Skeletal muscle tissue (tissue), 4 donors: ENCODE data around the gene OR5AR1. TPM values are rescaled to one million over a fixed set of nuclear protein-coding genes. Genes with fewer than 3 reads are reported as not detected.

Experiments
- H3K27ac ChIP-seq: one replicate; pipeline ENCODE4 v1.7.0; 2013; ENCODE audit warnings: mild to moderate bottlenecking, low read depth, low read length, inconsistent platforms
- H3K27me3 ChIP-seq, 3 donors: one replicate each; pipeline ENCODE4 v1.7.0; 2013; ENCODE audit warnings: low read length in 3 of 3; ENCODE audit not compliant: control insufficient read depth in 3 of 3, insufficient read depth in 3 of 3
- H3K36me3 ChIP-seq, 3 donors: one replicate each; pipeline ENCODE4 v1.7.0; 2013; ENCODE audit warnings: low read length in 3 of 3; ENCODE audit not compliant: control insufficient read depth in 3 of 3, insufficient read depth in 3 of 3
- H3K4me1 ChIP-seq, 3 donors: one replicate each; pipeline ENCODE4 v1.7.0; 2013; ENCODE audit warnings: low read length in 3 of 3, mild to moderate bottlenecking in 3 of 3; ENCODE audit not compliant: control insufficient read depth in 3 of 3, insufficient read depth in 3 of 3
- H3K4me3 ChIP-seq, 3 donors: one replicate each; pipeline ENCODE4 v1.7.0; 2013; ENCODE audit warnings: low read length in 3 of 3
- H3K9ac ChIP-seq, 3 donors: one replicate each; pipeline ENCODE4 v1.7.0; 2013; ENCODE audit warnings: low read length in 3 of 3, mild to moderate bottlenecking in 3 of 3, moderate library complexity in 2 of 3, low read depth in 1 of 3
- H3K9me3 ChIP-seq, 3 donors: one replicate each; pipeline ENCODE4 v1.7.0; 2013; ENCODE audit warnings: low read length in 3 of 3; ENCODE audit not compliant: control insufficient read depth in 3 of 3
- total RNA-seq: library from RNA; depleted of rRNA; stranded (reverse); fragments of >200 nt; gene quantifications from one replicate; pipeline ENCODE4 v1.2.3, GENCODE V29; 2014
- donor health status: Osteomylitis.

Gene OR5AR1
- not detected for total RNA-seq

DNA sequence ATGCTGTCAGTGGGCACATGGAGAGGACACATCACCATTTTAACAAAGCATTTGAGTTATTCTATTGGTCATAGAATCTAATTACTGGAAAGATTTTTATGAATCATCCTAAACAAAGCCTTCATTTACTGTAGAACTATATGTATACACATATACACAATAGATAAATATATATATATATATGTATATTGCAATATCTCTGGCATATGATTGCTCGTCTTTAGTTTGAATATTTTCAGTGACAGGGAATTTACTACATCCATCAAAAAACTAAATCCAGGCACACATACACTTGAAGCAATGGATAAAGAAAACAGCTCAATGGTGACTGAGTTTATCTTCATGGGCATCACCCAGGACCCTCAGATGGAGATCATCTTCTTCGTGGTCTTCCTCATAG lies at the start of gene OR5AR1:
Gene OR5AR1, plus strand, starts transcription at position 301 of the 400 bp plus-strand sequence. Its CDS starts 0 bp downstream, at position 301.
- no peaks in the 10 kb centered on the region for H3K36me3 ChIP-seq
- H3K9ac ChIP-seq = no peak within 1 kb of the TSS
- H3K4me1 ChIP-seq = no peaks in the 10 kb centered on the region
- no peaks in the 10 kb centered on the region for H3K9me3 ChIP-seq
- peaks cover 0 to 2% (median 0%) of the 10 kb centered on the region in 3 donors for H3K27me3 ChIP-seq
- H3K27ac ChIP-seq = no peak within 1 kb of the TSS
- H3K4me3 ChIP-seq = no peak within 1 kb of the TSS

DNA sequence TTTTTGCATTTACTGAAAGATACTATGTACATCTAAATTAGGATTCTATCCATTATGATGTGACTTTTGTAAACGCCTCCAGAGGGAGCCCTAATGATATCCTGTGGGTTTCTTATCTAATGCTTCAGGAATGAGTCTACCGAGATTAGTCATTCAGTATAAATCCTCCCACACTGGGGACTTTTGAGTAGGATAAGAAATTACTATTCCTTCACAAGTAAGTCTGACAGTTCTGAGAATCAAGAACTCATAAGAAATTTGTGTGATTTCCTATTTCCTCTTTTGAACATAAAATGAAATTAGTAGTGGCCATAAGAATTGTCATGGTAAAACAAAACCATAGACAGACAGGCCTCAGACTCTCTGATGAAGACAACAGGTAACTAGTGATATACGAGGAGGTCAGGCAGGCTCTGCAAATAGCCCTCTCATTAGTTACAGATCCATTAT lies 38.8 kb upstream of the OR5AR1 start:
- H3K9ac ChIP-seq = no peak overlapping the region
- H3K36me3 ChIP-seq = no peaks in the 10 kb centered on the region
- H3K4me1 ChIP-seq = no peaks in the 10 kb centered on the region
- no peaks in the 10 kb centered on the region for H3K9me3 ChIP-seq
- H3K4me3 ChIP-seq = no peak overlapping the region
- no peak overlapping the region for H3K27ac ChIP-seq
- H3K27me3 ChIP-seq = no peaks in the 10 kb centered on the region

DNA sequence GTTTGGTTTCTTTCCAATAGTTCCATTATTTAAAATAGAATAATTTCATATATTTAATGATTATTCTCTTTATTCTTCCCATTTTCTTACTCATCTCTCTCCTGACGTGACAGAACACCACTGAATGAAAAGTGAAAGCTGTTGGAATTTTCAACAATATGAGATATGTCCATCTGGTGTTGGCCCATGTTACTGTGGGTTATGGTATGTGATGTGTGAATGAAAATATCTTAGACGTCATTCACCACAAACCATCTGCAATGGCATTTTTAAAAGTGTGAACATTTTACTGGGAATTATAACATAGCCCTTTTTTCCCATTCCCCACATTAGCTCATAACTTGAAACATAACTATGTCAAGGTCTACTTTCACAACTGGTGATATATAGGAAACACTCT lies 37.5 kb upstream of the OR5AR1 start:
- Histone ChIP-seq H3K27ac (no peak overlapping the region), H3K9ac (no peak overlapping the region), H3K9me3 (no peaks in the 10 kb centered on the region), H3K4me1 (no peaks in the 10 kb centered on the region), H3K27me3 (no peaks in the 10 kb centered on the region), H3K36me3 (no peaks in the 10 kb centered on the region), H3K4me3 (no peak overlapping the region)

DNA sequence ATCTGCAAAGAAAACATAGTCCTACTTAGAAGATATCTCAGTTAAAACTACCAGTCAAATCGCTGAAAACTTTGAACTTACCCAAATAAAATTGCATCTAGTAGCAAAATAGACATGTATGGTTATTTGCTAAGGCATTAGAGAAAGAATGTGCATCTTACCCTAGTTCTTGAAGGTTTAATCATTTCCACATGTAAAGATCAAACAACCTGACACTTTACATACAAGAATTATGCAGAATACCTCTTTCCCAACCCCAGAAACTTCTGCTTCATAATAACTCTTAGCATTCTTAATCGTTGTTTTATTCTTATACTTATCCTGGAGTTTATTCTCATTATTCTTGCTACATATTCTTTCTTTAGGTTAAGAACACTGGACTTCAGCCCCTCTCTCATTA lies 31.2 kb upstream of the OR5AR1 start:
- no peak overlapping the region for H3K4me3 ChIP-seq
- H3K9ac ChIP-seq = no peak overlapping the region
- no peaks in the 10 kb centered on the region for H3K9me3 ChIP-seq
- no peaks in the 10 kb centered on the region for H3K4me1 ChIP-seq
- H3K27me3 ChIP-seq = no peaks in the 10 kb centered on the region
- no peak overlapping the region for H3K27ac ChIP-seq
- no peaks in the 10 kb centered on the region for H3K36me3 ChIP-seq

DNA sequence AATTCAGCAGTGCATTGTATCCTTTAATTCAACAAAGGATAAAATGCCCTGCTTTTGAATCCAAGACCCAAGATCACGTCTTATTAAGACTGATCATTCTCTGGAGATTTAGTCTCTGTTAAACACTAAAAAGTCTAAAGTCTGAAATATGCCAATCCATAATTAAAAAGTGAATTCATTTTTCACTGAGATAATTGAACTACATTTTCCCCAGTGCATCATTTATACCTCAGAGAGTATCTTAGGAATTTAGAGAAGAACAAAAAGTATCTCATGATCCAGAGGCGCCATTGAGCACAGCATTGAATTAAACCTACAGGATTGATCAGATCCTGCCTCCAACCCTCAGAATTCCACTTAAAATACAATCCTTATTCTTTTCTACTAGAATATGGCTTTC lies 26.6 kb upstream of the OR5AR1 start:
- Histone ChIP-seq H3K4me1 (no peaks in the 10 kb centered on the region), H3K36me3 (no peaks in the 10 kb centered on the region), H3K9me3 (no peaks in the 10 kb centered on the region), H3K27me3 (no peaks in the 10 kb centered on the region), H3K9ac (no peak overlapping the region), H3K27ac (no peak overlapping the region), H3K4me3 (no peak overlapping the region)

DNA sequence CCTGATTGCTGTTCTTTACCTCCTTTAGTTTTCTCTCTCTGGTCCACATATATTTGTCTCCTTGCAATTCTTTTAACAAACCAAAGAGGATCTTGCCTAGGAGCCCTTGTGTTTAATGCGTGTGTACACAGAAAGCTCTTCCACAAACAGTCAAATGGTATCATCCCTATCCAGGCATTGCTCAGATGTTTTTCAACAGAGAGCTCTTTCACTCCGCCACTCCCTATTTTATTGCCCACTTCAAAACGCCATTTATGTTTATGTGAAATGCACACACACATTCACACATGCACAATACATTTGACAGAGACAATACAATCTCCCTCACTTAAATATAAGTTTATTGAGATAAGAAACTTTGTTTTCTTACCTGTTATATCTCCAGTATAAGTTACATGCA lies 26.0 kb upstream of the OR5AR1 start:
- no peaks in the 10 kb centered on the region for H3K9me3 ChIP-seq

DNA sequence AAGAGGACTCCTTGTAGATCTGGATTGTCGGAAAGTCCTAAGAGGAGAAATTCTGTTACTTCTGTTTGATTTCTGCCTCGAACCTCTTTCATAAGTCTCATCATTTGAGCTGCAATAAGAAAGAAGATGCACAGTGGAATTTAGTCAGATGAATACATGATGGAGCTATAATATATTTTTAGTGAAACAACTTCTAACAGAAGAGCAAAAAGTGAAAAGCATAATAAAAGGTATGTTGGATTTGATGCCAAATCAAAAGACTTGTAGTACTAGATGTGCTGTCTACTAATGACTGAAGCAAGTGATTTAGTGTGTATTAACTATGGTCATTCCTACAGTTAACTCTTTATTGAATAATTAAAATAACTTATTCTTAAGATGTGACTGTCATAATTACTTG lies 21.1 kb upstream of the OR5AR1 start, which contains the start of gene OR5AP2:
Gene OR5AP2, minus strand, starts transcription at position 101 of the 400 bp plus-strand sequence. Its CDS starts 0 bp downstream, at position 101.
- no peaks in the 10 kb centered on the region for H3K9me3 ChIP-seq
- no peaks in the 10 kb centered on the region for H3K27me3 ChIP-seq
- no peak within 1 kb of the TSS for H3K27ac ChIP-seq
- no peaks in the 10 kb centered on the region for H3K36me3 ChIP-seq
- no peak within 1 kb of the TSS for H3K4me3 ChIP-seq
- H3K9ac ChIP-seq = no peak within 1 kb of the TSS
- H3K4me1 ChIP-seq = no peaks in the 10 kb centered on the region

More for the DNA sequence above, 26.0 kb upstream of the OR5AR1 start:
- H3K4me3 ChIP-seq = no peak overlapping the region
- no peaks in the 10 kb centered on the region for H3K27me3 ChIP-seq
- H3K9ac ChIP-seq = no peak overlapping the region
- H3K36me3 ChIP-seq = no peaks in the 10 kb centered on the region
- no peak overlapping the region for H3K27ac ChIP-seq
- H3K4me1 ChIP-seq = no peaks in the 10 kb centered on the region

DNA sequence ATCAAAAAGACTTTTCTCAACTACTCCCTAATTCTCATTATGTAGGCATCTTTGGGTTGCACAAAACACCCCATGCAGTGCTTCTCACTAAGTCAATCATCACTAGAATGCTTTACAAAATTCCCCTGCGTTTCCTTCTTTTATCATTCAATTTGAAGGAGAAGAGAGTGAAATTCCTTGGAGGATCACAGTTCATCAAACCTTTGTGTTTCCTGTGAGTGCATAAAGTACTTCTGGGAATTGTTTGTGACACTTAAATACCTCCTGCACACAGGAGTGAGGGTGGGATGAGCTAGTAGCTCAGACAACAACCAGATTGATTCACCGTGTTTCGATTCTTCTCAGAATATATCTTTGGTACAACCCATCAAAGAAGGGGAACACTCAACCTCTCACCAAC lies 3.7 kb upstream of the OR5AR1 start:
- Histone ChIP-seq H3K27me3 (no peaks in the 10 kb centered on the region), H3K27ac (no peak overlapping the region), H3K36me3 (no peaks in the 10 kb centered on the region), H3K9me3 (no peaks in the 10 kb centered on the region), H3K9ac (no peak overlapping the region), H3K4me3 (no peak overlapping the region), H3K4me1 (no peaks in the 10 kb centered on the region)

DNA sequence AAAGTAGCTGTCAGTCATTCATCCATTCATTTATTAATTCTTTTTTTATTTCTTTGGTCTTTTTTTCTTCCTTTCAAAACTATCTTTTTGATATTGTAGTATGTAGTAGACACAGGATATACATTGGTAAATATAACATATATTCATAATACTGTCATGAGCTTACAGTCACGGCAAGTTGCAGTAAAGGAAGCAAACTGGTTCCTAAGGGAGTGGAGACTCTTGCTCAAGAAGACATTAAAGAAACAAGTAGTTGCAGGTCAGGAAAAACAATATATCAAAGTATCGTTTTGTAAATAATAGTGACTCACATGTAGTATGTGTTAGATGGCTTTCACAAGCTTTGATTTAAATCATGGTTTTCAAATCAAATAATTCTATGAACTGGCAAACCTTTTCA lies 7.5 kb downstream of the OR5AR1 start:
- Histone ChIP-seq H3K27me3 (peaks cover 0 to 2% (median 0%) of the 10 kb centered on the region in 3 donors), H3K27ac (no peak overlapping the region), H3K4me3 (no peak overlapping the region), H3K9ac (no peak overlapping the region), H3K9me3 (no peaks in the 10 kb centered on the region), H3K4me1 (no peaks in the 10 kb centered on the region), H3K36me3 (no peaks in the 10 kb centered on the region)

DNA sequence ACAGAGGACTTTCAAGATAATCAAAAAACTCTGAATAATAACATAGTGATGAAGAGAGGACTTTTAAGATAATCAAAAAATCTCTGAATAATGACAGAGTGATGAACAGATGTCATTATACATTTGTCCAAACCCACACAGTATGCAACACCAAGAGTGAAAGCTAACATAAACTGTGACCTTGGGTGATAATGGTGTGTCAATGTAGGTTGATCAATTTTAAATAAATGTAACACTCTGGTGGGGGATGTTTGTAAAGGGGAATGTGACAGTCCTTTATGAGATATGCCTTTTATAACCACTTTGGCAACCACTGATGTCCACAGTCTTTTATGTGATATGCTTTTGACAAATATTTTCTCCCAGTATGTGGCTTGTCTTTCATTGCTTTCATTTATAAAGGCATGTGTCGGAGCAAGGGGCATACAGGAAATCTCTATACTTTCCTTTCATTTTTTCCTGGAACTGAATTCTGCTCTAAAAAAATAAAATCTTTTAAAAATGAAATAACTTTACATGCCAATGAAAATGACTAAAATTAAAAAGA lies 25.1 kb downstream of the OR5AR1 start:
- Histone ChIP-seq H3K9me3 (no peaks in the 10 kb centered on the region), H3K36me3 (no peaks in the 10 kb centered on the region), H3K27ac (no peak overlapping the region)

More for the DNA sequence above, 25.1 kb downstream of the OR5AR1 start:
- Histone ChIP-seq H3K4me1 (no peaks in the 10 kb centered on the region), H3K4me3 (no peak overlapping the region), H3K27me3 (no peaks in the 10 kb centered on the region), H3K9ac (no peak overlapping the region)
